ENCODE results near the gene ACCSL.

The ACCSL gene

DNA sequence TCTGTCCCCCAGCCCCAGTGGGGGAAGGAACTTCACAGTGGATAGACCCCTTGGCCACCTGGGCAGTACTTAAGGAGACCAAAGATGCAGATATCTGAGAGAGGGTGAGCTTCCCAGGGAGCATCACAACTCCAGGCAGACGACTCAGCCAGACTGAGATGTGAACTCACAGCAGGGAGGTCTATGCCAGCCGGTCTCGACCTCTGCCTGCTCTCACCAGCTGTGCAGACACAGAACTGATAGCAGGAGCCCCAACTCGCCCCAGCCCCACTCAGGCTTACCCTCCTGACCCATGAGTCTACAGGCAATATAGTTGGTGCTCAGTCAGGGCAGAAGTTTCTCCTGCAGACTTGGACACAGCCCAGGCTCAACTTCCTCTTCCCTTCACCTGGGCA is 29.7 kb upstream of the ACCSL start:
- no peak for DNase-seq (ENCODE audit: low read depth)

DNA sequence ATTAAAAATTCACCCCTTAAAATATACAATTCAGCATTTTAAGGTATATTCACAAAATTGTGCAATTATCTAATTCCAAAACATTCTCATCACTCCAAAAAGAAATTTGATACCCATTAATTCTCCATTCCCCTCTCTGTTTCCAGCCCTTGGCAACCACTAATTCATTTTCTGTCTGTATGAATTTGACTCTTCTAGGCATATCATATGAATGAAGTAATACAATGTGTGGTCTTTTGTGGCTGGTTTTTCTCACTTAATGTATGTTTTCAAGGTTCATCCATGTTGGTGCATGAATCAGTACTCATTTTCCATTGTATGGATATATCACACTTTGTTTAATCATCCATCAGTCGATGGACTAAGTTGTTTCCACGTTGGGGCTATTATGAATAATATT is 29.0 kb upstream of the ACCSL start:
- DNase-seq (ENCODE audit: low read depth): no peak

DNA sequence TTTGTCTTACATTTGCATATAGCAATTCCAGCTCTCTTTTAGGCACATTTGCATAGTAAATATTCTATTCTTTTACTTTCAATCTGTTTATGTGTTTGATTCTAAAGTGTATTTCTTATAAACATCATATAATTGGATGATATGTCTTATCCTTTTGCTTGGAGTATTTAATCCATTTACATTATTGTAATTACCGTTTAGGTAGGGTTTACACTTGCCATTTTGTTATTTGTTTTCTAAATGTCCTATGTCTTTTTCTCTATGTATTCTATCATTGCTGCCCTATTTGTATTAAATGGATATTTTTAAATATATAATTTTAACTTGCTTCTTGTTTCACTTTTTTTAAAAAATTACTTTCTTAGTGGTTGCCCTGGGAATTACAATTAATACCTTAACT is 22.8 kb upstream of the ACCSL start:
- no peak for DNase-seq (ENCODE audit: low read depth)

- DNase-seq (ENCODE audit: low read depth): no peak
Observed at GRCh38 chr11:44025727-44026126, 22.1 kb upstream of the ACCSL start.

DNA sequence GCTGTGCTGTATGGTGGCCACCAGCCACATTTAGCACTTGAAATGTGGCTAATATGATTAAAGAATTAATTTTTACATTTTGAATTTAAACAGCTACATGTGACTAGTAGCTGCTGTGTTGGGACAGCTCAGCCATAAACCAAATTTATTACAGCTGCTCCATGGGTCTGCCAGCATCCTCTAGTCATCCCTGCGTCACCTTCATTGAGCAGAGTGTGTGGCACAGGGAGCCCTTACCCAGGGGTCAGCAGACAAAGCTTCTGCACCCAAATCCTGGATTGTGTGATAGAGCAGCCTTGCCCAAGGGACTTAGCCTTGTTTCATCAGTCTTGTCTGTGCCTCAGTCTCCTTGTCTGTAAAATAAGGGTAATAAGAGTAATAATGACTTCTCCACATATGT is 19.4 kb upstream of the ACCSL start:
- DNase-seq (ENCODE audit: low read depth): no peak

DNA sequence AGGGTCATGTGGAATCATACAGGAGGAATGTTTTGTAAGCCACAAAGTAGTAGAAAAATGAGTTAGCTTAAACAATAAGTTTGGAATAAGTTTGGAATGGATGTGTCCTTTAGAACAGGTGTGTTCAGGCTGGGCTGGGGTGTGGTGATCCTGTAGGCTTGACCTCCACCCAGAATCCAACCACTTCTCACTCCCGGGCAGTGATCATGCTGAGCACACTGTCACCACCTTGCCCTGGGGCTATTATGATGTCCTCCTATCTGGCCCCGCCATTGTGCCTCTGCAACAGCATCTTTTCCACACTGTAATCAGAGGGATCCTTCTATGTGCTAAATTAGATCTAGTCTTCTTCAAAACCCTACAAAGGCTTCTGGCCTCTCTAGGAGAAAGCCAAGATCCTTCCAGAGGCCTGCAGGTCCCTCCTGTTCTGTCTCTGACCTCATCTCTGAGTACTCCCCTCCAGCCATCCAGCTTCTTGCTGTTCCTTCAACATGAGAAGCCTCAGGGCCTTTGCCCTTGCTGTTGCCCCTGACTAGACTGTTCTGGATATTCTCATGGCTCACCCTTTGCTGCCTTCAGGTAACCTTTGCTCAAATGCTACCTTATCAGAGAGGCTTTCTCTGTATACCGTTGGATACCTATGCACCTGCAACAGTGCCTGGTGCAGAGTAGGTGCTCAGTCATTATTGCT is 18.8 kb upstream of the ACCSL start:
- DNase-seq (ENCODE audit: low read depth): no peak

- no peak for DNase-seq (ENCODE audit: low read depth)
Observed at GRCh38 chr11:44029507-44029845, 18.3 kb upstream of the ACCSL start.

- peak; percentile 27 for DNase-seq (ENCODE audit: low read depth)
Observed at GRCh38 chr11:44029977-44030911, 17.5 kb upstream of the ACCSL start.

DNA sequence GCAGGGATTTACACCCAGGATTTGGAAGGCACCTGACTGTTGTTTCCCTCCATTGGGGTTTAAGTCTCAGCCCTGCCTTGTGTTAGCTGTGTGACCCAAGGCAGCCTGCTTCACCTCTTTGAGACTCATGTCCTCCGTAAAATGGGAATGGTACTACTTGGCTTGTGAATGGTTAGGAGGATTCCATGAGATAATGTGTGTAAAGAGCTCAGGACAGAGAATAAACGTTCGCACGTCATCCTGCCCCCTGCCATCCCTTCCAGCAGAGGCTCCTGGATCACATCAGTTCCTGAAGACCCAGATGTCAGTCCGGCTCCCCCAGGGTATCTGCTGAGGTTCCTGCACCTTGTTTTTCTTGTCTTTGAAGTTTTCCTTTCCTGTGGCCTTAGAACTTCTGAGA is 16.8 kb upstream of the ACCSL start:
- DNase-seq (ENCODE audit: low read depth): no peak

GRCh38 chr11:44031549-44031948 is 16.2 kb upstream of the ACCSL start:
- DNase-seq (ENCODE audit: low read depth): no peak

- DNase-seq (ENCODE audit: low read depth): peak; percentile 65
Observed at GRCh38 chr11:44032299-44033085, 15.3 kb upstream of the ACCSL start.

GRCh38 chr11:44033411-44033850 is 14.3 kb upstream of the ACCSL start:
- no peak for DNase-seq (ENCODE audit: low read depth)

GRCh38 chr11:44033856-44034255 is 13.9 kb upstream of the ACCSL start:
- no peak for DNase-seq (ENCODE audit: low read depth)

DNA sequence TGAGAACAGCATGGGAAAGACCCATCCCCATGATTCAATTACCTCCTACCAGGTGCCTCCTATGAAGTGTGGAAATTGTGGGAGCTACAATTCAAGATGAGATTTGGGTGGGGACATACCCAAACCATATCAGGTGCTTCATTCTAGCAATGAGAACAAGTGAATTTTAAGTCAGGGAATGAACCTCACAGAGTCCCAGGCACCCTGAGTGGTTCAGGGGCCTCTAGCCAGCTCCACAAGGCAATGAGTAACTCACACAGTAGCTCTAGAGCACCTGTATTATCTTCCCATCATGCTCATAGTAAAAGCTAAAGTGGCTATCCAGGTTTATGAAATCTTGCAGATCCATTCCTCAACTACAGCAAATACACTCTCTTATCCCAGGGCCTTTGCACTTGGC is 13.1 kb upstream of the ACCSL start:
- no peak for DNase-seq (ENCODE audit: low read depth)

- DNase-seq (ENCODE audit: low read depth): peak; percentile 83
Observed at GRCh38 chr11:44036811-44037657, 10.7 kb upstream of the ACCSL start.

GRCh38 chr11:44037658-44037998 is 10.2 kb upstream of the ACCSL start:
- no peak for DNase-seq (ENCODE audit: low read depth)

GRCh38 chr11:44043157-44043556 is 4.6 kb upstream of the ACCSL start:
- DNase-seq (ENCODE audit: low read depth): no peak

GRCh38 chr11:44046182-44046581 is 1.6 kb upstream of the ACCSL start:
- DNase-seq (ENCODE audit: low read depth): no peak

DNA sequence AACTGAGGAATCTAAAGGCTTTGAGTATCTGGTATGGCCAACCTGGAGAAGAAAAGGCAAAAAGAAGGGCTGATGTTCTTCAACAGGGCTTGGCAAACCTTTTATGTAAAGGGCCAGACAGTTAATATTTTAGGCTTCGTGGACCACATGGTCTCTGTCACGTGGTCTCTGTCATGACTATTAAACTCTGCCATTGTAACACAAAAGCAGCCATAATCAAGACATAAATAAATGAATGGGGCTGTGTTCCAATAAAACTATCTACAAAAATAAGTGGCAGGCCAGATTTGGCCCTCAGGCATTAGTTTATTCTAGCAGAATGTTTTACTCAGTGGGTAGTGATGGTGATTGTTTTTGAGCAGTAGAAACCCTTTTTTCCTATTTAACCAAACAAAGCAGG is 483 bp upstream of the ACCSL start:
- no peak for DNase-seq (ENCODE audit: low read depth)

- DNase-seq (ENCODE audit: low read depth): no peak
Observed at GRCh38 chr11:44049832-44050231, 2.1 kb downstream of the ACCSL start.

DNA sequence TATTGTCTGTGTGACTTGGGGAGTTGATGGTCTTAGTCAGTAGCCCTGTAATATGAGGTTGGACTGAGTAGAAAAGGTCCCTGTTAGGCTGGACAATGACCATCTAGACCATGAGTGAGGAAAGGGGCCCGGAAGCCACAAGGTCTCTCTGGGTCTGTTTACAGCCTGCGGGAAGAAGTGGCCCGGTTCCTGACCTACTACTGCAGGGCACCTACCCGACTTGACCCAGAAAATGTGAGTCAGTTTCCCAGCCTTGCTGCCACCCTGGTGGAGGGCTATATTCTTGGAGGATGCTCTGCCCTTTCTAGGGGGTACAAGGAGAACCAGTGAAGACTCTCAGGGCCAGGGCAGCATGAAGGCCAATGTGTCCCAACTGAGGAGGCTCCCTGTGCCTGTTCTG is 3.4 kb downstream of the ACCSL start:
- no peak for DNase-seq (ENCODE audit: low read depth)

DNA sequence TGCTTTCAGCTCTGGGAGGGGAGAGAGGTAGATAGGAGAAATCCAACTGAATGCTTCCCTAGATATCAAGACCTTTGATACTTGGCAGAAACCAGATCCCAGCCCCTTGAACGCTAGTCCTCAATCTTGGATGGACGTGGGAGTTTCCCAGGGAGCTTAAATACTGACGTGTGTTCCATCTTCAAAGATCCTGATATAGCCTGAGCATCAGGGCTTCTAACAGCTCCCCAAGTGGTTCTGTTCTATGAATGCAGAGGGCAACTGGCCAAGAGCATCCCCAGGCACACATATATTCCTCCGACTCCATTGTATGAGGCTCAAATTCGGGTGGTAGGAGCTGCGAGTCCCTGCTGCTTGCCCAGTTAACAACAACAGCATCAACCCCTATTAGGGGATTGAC is 9.6 kb downstream of the ACCSL start:
- no peak for DNase-seq (ENCODE audit: low read depth)
